Ectodermal cell (in vitro differentiated cells): ENCODE results near the gene EFEMP2.
A peak's percentile ranks its signal among the peaks of the same experiment; 100 is the strongest.

Experiments
- H3K27ac ChIP-seq: 2 replicates; pipeline ENCODE4 v1.7.0; 2013; ENCODE audit warnings: mild to moderate bottlenecking, low read depth, low read length; ENCODE audit not compliant: insufficient read depth, poor library complexity, severe bottlenecking
- H3K27me3 ChIP-seq: 2 replicates; pipeline ENCODE4 v1.7.0; 2013; ENCODE audit warnings: mild to moderate bottlenecking, low read length; ENCODE audit not compliant: insufficient read depth, control insufficient read depth, poor library complexity, severe bottlenecking
- H3K36me3 ChIP-seq: one replicate; pipeline ENCODE4 v1.7.0; 2013; ENCODE audit warnings: low read length; ENCODE audit not compliant: control insufficient read depth, insufficient read depth
- H3K4me1 ChIP-seq: one replicate; pipeline ENCODE4 v1.7.0; 2013; ENCODE audit warnings: low read length; ENCODE audit not compliant: control insufficient read depth, insufficient read depth
- H3K4me3 ChIP-seq: 2 replicates; pipeline ENCODE4 v1.7.0; 2013; ENCODE audit warnings: low read depth, low read length, control low read depth; ENCODE audit not compliant: insufficient read depth
- H3K9me3 ChIP-seq: 2 replicates; pipeline ENCODE4 v1.7.0; 2013; ENCODE audit warnings: mild to moderate bottlenecking, low read length, moderate library complexity; ENCODE audit not compliant: control insufficient read depth
- WGBS, 2 experiments: methylation state at CpG; one replicate each; pipeline ENCODE4 v1.1.7; 2013; ENCODE audit warnings: missing lambda C conversion rate in 2 of 2; 5-methylcytosine and 5-hydroxymethylcytosine counted together

The EFEMP2 gene

DNA sequence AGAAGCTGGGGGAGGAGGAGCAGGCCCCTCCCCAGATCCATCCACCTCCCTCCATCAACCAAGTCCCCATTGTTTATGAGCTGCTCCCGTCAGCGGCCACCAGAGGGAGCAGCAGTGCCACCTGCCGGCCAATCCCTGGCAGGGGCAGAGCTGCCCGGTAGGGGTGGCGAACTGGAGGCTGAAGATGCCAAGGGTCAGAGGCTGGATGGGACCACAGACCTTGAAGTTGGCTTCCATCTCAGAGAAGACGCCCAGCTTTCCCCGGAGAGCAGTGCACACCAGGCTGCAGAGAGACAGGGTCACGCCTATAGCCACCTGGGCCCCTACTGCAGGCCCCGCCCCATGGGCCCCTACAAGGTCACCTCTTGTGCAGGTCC, 12.1 kb upstream of the EFEMP2 start:
- H3K9me3 ChIP-seq, result no peaks in the 10 kb centered on the region
- H3K4me1 ChIP-seq, result peaks cover 18% of the 10 kb centered on the region
- 36 to 37% methylated on average over 9 of the region's 9 CpGs for WGBS, 2 experiments
- H3K27ac ChIP-seq, result no peak overlapping the region
- H3K36me3 ChIP-seq, result peaks cover 22% of the 10 kb centered on the region
- H3K27me3 ChIP-seq, result peaks cover 11% of the 10 kb centered on the region
- H3K4me3 ChIP-seq, result no peak overlapping the region

DNA sequence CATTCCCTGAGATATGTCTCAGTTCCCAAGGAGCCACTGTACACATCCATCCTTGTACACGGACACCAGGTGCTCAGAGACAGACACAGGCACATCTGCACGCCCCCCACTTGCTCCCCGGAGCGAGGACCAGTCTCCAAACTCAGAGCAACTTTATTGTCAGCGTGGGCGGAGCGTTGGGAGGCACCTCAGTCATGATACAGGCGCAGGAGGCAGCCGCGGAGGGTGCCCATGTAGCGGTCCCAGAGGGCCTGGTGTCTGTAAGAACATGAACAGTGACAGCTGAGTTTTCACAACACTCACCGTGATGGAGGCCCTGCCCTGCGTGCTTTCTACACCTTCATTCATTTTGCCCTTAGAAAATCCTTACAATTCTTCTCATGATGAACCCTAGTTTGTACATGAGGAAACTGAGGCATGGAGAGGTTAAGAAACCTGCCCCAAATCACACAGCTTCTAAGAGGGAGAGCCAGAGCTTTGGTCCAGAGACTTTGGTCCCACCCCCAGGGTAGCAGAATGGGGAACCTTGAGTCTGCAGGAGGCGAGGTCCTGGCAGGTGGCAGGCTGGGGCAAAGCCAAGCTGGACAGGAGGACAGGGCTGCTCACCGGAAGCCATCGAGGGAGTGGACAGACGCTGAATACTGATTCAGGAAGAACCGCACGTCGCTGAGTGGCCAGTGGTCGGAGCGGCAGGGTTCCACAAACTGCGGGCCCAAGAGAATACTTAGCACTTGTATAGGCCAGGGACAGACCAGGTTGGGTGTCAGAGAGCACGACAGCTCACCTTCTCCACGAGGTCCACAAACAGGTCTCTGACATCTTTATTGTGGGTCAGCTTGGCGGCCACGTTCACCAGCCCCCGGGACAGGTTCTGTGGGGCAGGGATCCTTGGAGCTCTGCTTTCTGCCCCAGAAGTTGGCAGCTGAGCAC, 11.5 kb upstream of the EFEMP2 start:
- Histone ChIP-seq H3K4me1 (peaks cover 12% of the 10 kb centered on the region), H3K27me3 (peaks cover 4% of the 10 kb centered on the region), H3K4me3 (no peak overlapping the region), H3K9me3 (no peaks in the 10 kb centered on the region), H3K36me3 (peaks cover 22% of the 10 kb centered on the region), H3K27ac (no peak overlapping the region)
- WGBS, 2 experiments, result 92 to 94% methylated on average over 28 of the region's 28 CpGs

DNA sequence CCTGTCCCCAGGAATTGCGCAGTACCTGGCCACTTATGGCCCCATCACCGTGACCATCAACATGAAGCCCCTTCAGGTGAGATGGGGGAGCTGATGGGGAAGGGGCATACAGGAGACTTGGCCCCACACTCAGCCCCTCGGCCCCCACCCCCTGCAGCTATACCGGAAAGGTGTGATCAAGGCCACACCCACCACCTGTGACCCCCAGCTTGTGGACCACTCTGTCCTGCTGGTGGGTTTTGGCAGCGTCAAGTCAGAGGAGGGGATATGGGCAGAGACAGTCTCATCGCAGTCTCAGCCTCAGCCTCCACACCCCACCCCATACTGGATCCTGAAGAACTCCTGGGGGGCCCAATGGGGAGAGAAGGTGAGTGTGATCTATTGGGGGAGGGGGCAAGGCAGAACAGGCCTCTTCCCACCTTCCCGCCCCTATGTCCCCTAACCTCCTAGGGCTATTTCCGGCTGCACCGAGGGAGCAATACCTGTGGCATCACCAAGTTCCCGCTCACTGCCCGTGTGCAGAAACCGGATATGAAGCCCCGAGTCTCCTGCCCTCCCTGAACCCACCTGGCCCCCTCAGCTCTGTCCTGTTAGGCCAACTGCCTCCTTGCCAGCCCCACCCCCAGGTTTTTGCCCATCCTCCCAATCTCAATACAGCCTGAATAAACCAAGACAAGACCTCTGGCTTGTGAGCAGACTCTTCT, 10.6 kb upstream of the EFEMP2 start:
- Histone ChIP-seq H3K27ac (no peak overlapping the region), H3K4me1 (peaks cover 10% of the 10 kb centered on the region), H3K36me3 (peaks cover 22% of the 10 kb centered on the region), H3K27me3 (no peaks in the 10 kb centered on the region), H3K4me3 (no peak overlapping the region), H3K9me3 (no peaks in the 10 kb centered on the region)
- 96 to 98% methylated on average over 12 to 13 of the region's 13 CpGs for WGBS, 2 experiments

DNA sequence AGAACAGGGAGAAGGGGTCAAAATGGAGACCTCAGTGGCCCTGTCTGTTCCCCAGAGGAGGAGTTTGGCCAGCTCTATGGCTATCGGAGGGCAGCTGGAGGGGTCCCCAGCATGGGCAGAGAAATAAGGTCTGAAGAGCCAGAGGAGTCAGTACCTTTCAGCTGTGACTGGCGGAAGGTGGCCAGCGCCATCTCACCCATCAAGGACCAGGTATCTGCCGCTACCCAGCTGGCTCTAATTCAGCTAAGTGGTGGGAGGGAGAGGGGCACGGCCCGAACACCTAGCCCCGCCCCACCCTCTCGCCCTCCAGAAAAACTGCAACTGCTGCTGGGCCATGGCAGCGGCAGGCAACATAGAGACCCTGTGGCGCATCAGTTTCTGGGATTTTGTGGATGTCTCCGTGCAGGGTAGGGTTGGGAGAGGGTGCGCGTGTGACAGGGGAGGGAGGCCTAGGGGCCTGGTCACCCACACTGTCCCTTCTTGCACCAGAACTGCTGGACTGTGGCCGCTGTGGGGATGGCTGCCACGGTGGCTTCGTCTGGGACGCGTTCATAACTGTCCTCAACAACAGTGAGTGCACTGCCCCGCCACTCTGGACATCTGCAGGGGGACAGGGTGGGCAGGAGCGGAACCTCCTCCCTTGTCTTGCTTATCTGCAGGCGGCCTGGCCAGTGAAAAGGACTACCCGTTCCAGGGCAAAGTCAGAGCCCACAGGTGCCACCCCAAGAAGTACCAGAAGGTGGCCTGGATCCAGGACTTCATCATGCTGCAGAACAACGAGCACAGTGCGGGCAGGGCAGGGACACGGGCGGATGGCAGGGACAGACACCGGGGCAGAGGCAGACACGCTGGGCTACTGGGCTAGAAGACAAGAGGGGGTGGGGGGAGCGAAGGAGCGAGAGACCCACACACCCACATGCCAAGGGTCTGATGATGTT, 9.8 kb upstream of the EFEMP2 start:
- Histone ChIP-seq H3K36me3 (peaks cover 22% of the 10 kb centered on the region), H3K27ac (no peak overlapping the region), H3K27me3 (no peaks in the 10 kb centered on the region), H3K4me1 (peaks cover 6% of the 10 kb centered on the region), H3K9me3 (no peaks in the 10 kb centered on the region), H3K4me3 (no peak overlapping the region)
- WGBS, 2 experiments, result 95 to 97% methylated on average over 30 of the region's 30 CpGs

DNA sequence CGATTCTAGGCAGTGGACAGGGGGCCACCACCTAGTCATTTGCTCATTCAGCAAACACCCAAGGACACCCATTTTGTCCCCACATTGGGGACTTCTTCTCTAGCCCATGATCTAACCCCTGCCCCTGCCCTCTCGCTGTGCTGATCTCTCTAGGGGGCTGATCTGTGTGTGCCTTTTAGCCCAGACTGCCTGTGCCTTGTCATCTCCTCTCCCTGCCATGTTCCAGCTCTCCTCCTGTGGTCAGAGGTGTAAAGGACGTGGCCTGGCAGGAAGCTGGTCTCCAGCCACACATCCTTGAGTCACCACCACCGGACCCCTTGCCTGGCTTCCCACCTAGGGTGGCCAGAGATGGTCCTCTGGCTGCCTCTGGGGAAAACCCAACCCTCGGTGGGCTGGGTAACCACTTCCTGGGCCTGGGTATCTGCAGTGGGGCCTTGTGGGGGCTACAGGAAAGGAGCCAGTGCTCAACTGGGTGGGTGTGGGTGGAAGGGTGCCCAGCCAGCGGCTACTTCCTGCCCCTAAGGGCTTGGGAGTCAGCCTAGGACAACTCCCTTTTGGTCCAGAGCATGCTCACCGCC, 8.3 kb upstream of the EFEMP2 start:
- Histone ChIP-seq H3K27ac (no peak overlapping the region), H3K4me3 (no peak overlapping the region), H3K4me1 (peaks cover 3% of the 10 kb centered on the region), H3K36me3 (peaks cover 19% of the 10 kb centered on the region), H3K9me3 (no peaks in the 10 kb centered on the region), H3K27me3 (no peaks in the 10 kb centered on the region)
- 92% methylated on average over 7 of the region's 7 CpGs for WGBS, 2 experiments

DNA sequence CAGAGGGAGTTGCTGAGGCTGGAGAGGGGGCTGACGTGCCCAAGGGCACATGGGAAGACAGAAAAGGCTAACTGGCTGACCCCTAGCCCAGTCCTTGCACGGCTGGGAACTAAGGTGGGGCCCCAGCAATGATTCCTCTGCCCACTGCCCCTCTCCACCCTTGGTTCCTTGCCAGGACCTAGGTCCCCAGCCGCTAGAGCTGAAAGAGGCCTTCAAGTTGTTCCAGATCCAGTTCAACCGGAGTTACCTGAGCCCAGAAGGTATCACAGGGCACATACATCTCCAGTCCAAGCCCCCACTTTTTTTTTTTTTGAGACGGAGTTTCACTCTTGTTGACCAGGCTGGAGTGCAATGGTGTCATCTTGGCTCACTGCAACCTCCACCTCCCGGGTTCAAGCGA, 7.4 kb upstream of the EFEMP2 start:
- H3K36me3 ChIP-seq, result peaks cover 19% of the 10 kb centered on the region
- WGBS, 2 experiments, result 90 to 91% methylated on average over 7 of the region's 7 CpGs
- no peaks in the 10 kb centered on the region for H3K27me3 ChIP-seq
- H3K9me3 ChIP-seq, result no peaks in the 10 kb centered on the region
- no peak overlapping the region for H3K27ac ChIP-seq
- no peak overlapping the region for H3K4me3 ChIP-seq
- peaks cover 3% of the 10 kb centered on the region for H3K4me1 ChIP-seq

DNA sequence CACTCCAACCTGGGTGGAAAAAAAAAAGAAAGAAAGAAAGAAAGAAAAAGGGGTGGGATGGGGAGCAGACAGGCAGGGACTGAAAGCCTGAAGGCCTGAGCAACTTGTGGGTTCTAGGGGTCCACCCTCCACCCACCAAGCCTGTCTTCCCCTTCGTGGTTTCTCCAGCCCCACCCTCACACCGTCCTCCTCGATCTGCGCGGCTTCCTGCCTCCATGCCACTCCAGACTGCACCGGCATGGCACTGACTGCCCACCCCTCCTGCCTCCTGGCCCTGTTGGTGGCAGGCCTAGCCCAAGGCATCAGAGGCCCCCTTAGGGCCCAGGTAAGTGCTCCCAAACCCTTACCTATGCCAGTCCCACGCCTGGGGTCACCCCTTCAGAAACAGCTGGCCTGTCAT, 7.0 kb upstream of the EFEMP2 start, which contains the start of gene CTSW:
Gene CTSW, plus strand, starts transcription at position 221 of the 400 bp plus-strand sequence. Its CDS starts 18 bp downstream, at position 239.
- H3K4me3 ChIP-seq, result no peak within 1 kb of the TSS
- peaks cover 3% of the 10 kb centered on the region for H3K4me1 ChIP-seq
- H3K27ac ChIP-seq, result no peak within 1 kb of the TSS
- H3K9me3 ChIP-seq, result no peaks in the 10 kb centered on the region
- peaks cover 19% of the 10 kb centered on the region for H3K36me3 ChIP-seq
- 82 to 88% methylated on average over 7 of the region's 7 CpGs for WGBS, 2 experiments
- H3K27me3 ChIP-seq, result no peaks in the 10 kb centered on the region

DNA sequence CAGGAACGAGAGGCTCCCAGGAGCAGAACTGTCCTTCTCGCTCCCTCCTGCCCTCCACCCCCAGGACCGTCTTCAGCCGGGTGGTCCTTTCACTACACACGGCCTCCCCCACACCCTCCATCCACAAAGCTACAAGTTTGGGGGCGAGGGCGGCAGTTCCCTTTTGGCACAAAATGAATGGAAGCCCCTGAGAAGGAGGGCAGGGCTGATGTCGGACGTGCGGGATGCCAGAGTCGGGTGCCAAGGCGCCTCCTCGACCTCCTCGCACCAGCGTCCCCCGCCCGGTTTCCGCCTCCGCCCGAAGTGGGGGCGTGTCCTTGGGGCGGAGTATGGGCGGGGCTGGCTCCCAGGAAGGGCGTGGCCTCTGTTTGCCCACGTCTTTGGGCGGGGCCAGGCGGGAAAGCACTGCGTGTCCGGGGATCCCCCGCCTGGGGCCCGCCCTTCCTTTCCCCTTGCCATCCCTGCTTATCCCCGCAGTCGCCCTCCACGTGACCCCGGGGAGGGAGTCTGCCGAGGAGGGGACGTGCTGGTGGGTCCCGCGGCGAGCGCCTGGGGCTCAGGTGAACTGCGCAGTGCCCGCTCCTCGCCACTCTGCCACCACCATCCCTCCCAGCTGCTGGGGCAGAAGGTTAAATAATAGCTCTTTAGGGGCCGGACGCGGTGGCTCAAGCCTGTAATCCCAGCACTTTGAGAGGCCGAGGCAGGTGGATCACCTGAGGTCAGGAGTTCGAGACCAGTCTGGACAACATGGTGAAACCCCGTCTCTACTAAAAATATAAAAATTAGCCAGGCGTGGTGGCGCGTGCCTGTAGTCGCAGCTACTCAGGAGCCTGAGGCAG, 937 bp upstream of the EFEMP2 start:
- Histone ChIP-seq H3K4me1 (peaks cover 4% of the 10 kb centered on the region), H3K36me3 (no peaks in the 10 kb centered on the region), H3K27me3 (peaks cover 19% of the 10 kb centered on the region), H3K4me3 (peak overlapping the region; percentile 44), H3K9me3 (no peaks in the 10 kb centered on the region), H3K27ac (no peak overlapping the region)
- 11% methylated on average over 54 of the region's 54 CpGs for WGBS, 2 experiments
